Measurements from ENCODE around the gene TRH.
A peak's percentile ranks its signal among the peaks of the same experiment; 100 is the strongest.

TRH gene, protein sequence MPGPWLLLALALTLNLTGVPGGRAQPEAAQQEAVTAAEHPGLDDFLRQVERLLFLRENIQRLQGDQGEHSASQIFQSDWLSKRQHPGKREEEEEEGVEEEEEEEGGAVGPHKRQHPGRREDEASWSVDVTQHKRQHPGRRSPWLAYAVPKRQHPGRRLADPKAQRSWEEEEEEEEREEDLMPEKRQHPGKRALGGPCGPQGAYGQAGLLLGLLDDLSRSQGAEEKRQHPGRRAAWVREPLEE

DNA sequence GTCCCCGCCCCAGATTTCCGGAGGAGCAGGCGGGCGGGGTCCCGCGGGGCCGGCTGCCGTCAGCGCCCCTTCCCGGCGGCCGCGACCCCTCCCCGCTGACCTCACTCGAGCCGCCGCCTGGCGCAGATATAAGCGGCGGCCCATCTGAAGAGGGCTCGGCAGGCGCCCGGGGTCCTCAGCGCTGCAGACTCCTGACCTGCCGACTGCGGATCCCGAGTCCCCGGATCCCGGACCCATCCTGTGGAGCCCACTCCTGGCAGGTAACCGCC, at the start of gene TRH:
TRH (plus strand) TSS at position 157 of the 269 bp plus-strand sequence. CDS start 1,097 bp downstream, outside the sequence.
- DNase-seq, result no peak

DNA sequence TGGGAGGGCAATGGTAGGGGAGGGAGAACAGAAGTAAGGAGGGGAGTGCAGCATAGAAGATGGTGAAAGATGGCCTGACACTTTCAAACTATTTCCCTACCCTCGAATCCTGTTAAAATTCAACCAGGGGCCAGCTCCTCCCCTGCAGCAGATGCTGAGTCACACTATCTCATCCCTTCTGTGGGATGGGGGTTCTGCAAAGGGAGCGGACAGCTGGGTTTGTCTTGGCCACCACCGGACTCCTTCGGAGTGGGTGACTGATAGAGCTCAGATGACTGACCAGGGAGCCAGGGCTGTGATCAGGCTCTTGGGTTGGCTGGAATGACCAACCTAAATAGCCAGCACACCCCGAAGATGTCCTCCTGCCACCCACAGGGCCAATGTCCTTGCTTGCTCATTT, 47.4 kb upstream of the TRH start:
- no peak for DNase-seq

DNA sequence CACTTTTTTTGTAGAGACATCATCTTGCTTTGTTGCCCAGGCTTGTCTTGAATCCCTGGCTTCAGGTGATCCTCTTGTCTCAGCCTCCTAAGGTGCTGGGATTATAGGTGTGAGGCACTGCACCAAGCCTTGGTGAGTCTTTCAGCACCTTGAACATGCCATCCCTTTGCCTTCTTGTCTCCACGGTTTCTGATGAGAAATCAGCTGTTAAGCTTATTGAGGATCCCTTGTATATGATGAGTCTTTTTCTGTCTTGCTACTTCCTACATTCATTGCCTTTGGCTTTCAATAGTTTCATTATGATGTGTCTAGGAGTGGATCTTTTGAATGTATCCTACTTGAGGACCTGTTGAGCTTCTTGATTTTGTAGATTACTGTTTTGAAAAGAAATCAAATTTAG, 45.1 kb upstream of the TRH start:
- DNase-seq, result peak; percentile 5

DNA sequence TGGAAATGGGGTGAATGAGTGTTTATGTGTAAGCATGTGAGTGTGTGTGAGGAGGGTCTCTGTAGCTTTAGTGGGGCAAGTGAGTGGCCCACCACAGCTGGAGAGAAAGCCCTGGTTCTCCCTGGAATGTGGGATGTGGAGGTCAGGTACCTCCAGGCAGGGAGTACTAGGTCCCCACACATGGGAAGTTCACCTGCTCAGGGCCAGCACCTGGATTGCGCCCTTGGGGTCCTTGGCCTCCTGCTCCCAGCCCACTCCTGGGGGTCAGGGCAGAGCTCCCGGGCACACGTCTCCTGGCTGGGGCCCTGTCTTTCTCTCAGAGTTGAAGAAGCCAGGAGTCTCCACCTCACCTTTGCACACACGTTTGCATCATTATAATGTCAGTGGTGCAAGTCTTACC, 41.0 kb upstream of the TRH start:
- peak; percentile 53 for DNase-seq

DNA sequence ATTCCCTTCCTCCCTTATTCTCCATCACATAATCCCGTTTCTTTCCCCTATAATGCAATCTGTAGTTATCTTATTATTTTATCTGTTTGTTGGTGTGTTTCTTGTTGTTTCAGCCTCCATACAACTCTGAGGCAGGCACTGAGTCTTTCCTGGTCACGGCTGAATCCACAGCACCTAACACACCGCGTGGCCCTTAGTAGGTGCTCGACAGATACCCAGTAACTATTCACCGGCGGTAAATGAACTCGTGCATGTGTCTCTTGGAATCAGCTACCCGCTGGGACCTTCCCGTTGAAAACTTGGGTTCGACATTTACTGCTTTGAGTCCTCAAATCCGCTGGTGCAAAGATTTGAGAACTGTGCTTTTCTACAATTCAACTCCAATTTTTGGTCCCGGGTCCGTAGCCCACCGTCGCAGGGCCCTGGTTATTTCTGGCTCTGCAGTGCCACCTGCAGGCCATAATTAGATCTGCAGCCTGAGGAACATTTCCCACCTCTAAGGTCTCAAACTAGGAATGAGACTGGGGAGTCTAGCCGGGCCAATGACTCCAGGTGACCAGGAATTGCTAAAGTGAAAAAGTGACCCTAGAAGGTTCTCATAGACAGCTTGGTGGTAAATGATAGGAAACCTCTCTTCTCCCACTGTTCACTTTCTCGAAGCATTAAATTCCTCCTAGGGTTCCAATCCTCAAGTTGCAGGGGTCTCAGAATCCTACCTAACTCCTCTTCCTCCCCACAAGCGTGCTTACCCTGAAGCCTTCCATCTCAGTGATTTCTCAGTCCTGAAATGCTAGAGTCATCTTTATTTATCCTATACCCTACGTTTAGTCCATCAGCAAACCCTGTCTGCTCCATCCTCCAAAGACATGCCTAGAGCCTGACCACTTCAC, 40.0 kb upstream of the TRH start:
- DNase-seq, result peak; percentile 73

DNA sequence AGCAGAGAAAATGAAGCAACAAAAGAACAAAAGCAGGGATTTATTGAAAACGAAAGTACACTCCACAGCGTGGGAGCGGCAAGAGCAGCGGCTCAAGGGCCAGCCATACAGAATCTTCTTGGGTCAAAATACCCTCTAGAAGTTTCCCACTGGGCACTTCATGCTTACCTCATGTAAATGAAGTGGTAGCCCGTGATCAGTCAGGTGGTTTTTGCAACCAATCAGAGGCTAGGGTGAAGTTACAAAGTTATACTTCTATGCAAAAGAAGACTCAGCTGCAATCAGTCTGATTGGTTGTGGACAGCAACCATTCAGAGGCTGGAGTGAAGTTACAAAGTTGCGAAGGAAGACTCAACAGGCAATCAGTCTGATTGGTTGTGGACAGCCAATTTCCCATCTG, 37.8 kb upstream of the TRH start:
- DNase-seq, result peak; percentile 66

DNA sequence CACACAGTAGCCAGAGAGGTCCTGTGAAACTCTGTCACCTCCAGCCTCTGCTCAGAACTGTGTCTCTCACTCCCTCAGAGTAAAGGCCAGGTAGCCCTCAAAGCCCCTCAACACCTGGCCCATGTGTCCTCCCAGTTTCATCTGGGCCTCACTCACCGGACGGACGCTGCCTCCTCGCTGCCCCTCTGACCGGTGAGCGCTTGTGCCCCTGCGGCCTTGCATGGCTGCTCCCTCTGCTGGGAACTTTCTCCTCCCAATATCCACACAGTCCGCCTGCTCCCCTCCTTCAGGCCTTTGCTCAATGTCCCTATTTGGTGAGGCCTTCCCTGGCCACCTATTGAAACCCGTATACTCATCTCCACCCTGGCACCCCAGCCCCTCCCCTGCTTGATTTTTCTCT, 36.8 kb upstream of the TRH start:
- DNase-seq, result no peak

DNA sequence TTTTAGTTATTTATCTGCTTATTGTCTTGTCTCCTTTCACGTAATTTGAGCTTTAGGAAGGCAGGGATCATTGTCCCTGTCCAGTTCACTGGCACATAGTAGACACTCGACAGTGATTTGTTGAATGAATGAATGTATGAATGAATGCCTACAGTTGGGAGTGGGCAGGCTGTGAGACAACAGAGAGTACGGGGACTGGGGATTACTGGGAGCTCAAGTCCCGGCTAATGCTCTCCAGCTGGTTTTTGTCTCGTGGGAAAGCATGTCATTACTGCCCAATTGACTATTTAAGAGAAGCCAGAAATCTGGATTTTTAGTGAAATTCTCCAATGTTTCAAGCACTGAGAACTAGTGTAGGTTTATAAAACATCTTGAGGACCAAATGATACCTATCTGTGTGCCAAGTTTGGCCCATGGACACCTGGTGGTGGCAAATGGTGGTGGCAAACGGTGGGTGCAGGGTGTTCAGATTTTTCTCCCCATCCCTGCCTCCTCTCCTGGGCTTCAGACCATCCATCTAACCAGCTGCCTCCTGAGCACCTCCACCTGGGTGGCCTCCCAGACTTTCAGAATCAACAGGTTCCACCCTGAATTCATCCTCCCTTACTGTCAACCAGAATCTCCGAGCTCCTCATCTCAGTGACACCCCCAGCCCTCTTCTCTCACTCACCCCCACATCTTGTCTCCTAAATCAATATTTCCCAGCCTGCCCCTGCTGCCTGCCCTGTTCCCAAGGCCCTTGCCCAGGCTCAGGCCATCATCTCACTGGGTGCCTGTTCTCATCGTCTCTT, 36.2 kb upstream of the TRH start:
- DNase-seq, result no peak

DNA sequence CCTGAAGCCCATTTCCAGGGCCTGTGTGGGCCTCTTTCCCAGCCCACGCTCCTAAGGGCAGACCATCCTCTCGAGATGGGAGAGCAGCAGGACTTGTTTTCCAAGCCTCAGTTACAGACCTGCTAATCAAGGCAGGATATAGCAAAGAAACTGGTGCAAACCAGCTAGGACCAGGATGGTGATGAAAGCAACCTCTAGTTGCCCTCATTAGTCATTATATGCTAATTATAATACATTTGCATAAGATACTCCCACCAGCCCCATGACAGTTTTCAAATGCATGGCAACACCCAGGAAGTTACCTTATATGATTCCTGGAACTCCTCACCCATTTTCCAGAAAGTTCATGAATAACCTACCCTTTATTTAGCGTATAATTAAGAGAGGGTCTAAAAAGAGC, 34.4 kb upstream of the TRH start:
- DNase-seq, result no peak

DNA sequence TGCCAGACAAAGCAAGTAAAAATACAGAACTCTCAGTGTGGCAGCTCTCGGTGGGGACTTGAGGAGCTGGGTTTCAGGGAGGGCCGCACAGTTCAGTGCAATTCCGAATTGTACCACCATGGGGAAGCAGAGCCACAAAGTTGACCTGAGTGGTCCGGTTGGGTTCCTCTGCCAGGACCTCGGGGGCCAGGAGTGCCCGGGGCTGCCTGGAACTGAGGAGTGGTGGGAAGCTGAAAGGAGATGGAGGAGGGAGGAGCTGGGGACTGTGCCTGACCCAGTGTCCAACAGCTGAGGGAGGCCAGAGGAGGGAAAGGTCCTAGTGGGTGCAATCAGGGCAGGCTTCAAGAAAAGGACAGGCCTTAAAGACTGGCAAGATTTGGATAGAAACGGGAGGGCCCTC, 32.2 kb upstream of the TRH start:
- DNase-seq, result peak; percentile 64

DNA sequence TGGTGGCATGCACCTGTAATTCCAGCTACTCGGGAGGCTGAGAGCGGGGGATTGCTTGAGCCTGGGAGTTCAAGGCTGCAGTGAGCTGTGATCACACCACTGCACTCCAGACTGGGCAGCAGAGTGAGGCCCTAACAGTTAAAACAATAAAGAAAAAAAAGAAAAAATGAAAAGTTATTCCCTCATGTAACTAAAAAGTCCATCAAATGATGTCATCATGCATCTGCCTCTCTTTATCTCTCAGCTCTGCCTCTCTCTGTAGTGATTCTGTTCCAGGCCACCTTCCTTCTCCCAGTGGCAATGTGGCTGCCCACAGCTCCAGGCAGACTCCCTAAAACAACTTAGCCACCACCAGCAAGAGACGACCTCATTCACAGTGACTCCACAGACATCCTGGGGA, 31.5 kb upstream of the TRH start:
- DNase-seq, result no peak

DNA sequence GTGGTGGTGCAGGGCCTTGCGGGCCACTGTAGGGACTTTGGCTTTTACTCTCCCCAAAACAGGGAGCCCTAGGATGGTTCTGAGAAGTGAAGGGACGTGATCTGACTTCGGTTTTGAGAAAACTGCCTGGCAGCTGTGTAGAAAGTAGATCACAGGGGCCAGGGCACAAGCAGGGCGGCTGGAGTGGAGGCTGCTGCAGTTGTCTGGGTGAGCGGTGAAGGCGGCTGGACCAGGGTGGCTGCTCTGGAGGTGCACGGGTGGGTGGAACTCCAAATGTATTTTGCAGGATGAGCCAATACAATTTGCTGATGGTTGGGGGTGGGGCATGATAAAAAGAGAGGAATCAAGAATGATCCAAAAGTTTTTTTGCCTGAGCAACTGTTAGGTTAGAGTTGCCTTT, 29.8 kb upstream of the TRH start:
- DNase-seq, result no peak

DNA sequence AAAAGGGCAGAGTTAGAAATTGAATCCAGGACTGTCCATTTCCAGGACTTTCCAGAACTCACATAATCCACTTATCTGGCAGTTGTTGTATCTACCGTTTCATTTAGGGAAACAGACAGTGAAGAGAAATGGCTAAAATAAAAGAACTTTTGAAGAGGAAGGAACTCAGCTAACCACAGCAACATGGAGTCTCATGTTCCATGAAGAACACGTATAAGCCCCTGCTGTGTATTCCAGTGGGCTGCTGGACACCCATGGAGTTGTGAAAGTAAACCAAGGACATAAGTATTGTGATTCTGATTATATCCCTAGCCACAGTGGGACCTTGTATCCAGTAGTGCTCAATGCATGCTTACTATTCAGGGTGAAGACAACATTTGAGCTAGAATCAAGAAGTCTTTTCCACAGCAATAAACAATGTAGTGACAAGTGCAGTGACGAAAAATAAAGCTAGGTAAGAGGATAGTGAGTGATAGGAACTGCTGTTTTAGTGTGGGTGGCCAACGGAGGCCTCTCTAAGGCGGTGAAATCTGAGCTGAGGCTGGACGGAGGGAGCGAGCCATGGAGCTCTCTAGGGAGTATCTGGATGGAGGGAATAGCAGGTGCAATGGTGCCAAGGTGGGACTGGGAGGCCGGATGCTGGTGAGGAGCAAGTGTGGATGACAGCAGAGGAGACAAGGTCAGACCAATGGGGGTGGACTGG, 26.8 kb upstream of the TRH start:
- DNase-seq, result no peak

DNA sequence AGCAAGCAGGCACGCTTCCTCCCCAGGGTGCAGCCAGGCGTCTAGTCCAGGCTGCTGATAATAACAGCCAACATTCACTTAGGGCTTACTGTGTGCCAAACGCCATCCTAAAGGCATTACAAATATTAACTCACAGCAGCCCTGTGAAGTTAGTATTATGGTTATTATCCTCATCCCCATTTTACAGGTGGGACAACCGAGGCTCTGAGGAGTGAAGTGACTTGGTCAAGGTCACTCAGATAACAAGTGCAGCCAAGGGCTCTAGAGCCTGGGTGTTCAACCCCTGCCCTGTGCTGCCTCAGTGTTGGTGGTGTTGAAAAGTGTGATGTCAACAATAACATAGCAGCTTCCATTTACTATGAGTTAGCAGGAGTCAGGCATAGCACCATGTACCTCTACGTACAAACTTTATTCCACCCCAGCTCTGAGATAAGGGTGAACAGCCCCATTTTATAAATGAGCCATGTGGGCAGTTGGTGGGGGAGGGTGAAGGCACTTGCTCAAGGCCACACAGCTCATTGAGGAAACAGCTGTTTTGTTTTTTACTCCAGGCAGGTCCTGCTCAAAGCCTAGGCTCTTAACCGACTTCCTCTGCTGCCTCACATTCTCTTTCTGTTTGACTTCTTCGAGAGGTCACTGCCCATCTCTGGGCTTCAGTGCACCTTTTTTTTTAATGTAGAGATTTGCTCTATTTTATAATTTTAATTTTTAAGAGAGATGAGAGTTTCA, 24.0 kb upstream of the TRH start:
- DNase-seq, result no peak

DNA sequence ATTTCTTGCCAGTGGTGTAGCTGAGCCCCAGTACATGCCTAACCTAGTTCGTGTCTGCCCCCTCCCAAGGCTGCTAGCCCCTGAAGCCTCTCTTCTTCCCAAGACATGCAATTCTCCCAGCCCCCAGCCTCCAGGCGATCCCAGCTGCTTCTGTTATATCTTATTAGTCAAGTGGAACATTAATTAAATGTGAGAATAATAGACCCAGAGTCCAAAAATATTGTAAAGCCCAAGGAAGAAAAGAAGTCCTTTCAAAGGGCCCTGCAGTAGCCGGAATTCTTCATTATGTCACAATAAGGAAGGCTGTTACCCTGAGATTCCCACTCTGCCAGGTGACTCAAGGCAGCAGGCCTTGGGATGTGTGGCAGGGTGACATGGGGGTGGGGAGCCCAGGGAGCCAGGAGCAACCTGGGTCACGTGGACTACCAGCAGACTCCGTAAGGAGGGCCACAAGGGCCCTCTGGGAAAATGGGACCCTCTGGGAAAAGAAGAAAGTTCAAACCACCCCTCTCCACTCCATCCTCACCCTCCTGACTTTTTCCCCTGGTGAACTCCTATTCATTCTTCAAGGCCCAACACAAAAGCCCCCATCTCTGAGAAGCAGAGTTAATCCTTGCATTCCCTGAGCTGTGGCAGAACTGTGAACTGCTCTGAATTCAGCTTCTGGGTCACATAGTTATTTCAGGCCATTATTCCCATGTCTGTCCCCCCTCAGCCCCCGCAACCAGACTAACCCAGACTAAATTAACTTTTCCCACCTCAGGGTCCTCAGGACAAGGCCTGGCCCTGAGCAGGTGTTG, 21.8 kb upstream of the TRH start:
- DNase-seq, result no peak

DNA sequence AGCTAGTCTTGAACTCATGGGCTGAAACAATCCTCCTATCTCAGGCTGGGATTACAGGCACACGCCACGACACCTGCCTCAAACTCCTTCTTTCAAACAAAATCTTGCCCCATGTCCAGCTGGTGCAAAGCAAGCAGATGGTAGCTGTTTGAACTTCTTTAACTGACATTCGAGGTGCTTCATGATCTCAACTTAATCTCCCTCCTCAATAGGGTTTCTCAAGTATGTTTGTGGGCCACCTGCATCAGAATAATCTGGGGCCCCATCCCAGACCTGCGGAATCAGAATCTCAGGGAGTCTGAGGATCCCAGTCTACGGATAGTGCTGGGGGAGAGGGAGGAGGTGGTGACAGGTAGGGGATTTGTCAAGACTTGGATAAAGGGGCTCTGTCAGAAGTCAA, 20.9 kb upstream of the TRH start:
- DNase-seq, result no peak

DNA sequence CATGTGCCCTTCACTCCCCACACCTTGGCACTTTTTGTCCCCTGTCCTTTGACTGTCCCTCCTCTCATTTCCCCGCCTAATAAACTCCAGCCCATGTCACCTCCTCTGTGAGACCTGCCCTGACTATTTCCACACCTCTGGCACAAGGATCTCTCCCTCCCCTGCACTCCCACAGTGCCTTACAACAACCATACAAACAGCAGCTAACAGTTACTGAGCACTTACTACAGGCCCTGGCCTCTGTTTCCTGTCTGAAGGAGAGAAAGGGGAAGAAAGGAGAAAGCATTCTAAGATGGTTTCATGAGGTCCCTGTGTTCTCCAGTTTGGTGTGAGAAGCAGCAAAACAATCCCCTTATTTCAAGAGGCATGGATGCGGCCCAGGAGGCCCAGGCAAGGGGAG, 20.0 kb upstream of the TRH start:
- DNase-seq, result no peak

DNA sequence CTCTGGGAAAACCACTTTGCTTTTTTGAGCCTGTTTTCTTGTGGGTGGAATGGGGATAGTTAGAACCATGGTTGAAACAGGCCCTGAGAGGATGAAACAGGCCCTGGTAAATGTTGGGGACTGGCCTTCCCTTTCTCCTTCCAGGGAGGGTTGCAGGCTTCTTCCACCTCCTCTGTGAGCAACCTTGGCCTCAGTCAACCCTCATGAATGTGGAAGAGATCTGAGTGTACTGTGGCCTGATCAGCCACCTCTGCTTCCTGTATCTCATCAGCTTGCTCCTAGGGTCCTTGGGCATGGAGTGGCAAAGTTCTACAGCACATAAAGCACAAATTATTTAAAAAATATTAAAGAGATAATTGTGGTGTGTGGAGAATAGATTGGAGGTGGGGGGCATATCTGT, 17.6 kb upstream of the TRH start:
- DNase-seq, result no peak

DNA sequence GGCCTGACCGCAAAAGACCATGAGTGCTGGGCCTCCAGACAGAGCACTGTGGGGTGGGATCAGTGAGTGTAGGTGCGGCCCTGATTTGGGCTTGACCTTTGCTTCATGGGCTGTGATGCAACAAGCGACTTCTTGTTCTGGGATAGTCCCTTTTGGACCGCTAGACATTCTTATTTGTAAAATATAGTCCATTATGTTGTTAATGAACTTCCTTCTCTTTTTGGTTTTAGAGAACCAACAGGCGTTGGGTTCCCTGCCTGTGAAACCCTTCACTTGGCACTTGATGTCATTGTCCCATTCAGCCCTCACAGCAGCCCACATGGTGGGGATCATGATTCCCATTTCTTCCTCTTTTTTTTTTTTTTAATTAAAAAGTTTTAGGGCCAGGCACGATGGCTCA, 15.8 kb upstream of the TRH start:
- no peak for DNase-seq

DNA sequence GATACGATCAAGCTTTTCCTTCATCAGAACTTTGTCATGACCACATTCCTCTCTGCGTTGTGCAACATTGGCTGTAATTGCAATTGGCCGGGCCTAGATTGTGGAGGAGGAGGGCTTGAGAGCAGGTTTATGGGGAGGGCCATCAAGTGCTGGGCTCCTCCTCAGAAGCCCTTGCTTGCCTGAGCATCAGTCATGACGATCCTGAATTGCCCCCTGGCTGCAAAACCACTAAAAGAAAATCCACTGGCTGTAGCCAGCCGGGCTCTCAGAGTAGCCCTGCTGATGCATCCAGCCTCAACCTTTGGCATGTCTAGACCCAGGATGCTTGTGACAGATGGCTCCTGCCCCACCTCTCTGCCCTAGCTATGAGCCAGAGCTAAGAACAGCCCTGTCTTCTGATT, 13.4 kb upstream of the TRH start:
- DNase-seq, result no peak

DNA sequence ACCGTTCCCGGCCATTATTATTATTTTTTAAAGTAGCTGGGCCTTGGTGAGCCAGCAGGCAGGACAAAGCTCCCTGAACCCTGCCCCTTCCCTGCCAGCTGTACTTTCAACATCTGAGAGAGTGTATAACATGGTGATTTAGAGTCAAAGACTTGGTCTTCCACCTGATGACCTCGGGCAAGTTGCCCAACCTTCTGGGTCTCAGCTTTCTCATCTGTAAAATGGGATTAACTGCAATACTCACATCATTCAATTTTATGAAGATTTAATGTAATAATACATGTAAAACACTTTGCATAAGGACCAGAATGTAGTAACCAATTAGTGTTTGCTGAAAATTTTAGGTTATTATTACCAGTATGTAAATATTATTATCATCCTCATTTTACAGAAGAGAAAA, 11.9 kb upstream of the TRH start:
- DNase-seq, result no peak

DNA sequence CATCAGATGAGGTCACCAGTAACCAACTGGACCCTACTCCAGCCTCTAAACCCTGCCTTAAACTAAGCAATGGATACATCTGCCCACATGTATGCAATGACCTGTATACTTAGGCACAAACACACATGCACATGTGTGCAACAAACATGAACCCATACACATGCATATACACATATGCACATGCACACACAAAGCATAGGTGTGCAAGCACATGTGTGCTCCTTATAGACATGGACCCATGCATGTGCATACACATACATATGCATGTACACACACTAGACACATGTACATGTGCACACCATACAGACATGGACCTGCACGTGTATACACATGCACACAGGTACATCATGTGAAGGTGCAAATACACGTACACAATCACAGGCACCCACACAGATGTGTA, 8.6 kb upstream of the TRH start:
- no peak for DNase-seq
